ENCODE measurements around the gene IRS2.

DNA sequence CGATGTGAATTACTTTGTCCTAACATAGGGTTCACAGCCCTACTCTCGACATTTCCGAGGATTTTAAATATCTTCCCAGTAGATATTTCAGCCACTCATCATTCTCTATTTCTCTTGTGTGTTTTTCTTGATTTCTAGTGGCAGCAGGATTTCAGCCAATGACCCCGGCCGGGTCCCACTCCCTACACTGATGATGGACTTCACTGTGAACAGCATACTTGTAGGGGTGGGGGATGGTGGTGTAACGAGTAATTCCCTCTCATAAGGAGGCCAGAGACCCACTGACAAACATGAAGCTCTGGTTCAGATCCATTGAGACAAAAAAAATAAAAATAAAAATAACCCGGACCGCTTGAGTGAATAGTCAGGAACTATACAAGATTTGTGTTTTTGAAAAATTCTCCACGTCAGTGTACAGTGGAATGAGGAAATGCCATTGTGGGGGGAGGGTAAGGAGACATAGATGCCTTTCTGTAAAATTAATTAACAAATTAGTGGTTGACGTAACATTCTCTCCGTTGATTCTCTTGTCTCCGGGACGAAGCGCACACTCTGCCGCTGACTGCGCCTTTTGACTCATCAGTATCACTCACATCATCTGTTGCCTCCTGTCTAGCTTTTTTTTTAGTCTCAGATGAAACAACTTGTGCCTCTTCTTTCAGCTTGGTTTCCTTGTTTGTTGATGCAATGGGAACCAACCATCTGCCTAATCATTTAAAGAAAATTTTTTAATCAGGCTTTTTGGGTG, 48.8 kb upstream of the IRS2 start:
- TF ChIP-seq, protein P1, sequence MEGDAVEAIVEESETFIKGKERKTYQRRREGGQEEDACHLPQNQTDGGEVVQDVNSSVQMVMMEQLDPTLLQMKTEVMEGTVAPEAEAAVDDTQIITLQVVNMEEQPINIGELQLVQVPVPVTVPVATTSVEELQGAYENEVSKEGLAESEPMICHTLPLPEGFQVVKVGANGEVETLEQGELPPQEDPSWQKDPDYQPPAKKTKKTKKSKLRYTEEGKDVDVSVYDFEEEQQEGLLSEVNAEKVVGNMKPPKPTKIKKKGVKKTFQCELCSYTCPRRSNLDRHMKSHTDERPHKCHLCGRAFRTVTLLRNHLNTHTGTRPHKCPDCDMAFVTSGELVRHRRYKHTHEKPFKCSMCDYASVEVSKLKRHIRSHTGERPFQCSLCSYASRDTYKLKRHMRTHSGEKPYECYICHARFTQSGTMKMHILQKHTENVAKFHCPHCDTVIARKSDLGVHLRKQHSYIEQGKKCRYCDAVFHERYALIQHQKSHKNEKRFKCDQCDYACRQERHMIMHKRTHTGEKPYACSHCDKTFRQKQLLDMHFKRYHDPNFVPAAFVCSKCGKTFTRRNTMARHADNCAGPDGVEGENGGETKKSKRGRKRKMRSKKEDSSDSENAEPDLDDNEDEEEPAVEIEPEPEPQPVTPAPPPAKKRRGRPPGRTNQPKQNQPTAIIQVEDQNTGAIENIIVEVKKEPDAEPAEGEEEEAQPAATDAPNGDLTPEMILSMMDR (IDR thresholded peaks at IDR 0.05; ENCODE audit: low read depth, low read length, missing input control): no peak
- TF ChIP-seq EGR1 (IDR thresholded peaks at IDR 0.05; ENCODE audit: low read depth in 2 of 2) (no peak), YY1 (IDR thresholded peaks at IDR 0.05) (no peak), GABPA (IDR thresholded peaks at IDR 0.05 in 1 of 2, conservative IDR thresholded peaks at IDR 0.05 in 1 of 2) (no peak), HNF4G (IDR thresholded peaks at IDR 0.05) (no peak), SP1 (IDR thresholded peaks at IDR 0.05) (no peak)
- TF ChIP-seq, protein P2, sequence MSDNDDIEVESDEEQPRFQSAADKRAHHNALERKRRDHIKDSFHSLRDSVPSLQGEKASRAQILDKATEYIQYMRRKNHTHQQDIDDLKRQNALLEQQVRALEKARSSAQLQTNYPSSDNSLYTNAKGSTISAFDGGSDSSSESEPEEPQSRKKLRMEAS (IDR thresholded peaks at IDR 0.05): no peak
- TF ChIP-seq, protein P3, sequence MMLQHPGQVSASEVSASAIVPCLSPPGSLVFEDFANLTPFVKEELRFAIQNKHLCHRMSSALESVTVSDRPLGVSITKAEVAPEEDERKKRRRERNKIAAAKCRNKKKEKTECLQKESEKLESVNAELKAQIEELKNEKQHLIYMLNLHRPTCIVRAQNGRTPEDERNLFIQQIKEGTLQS (IDR thresholded peaks at IDR 0.05): no peak
